ENCODE data around the gene OBP2B.
"Not testable (repeated sequence)": the region's sequence is repeated elsewhere in the genome, so short reads cannot be mapped to it uniquely, and the experiment has no call there.

Gene OBP2B

DNA sequence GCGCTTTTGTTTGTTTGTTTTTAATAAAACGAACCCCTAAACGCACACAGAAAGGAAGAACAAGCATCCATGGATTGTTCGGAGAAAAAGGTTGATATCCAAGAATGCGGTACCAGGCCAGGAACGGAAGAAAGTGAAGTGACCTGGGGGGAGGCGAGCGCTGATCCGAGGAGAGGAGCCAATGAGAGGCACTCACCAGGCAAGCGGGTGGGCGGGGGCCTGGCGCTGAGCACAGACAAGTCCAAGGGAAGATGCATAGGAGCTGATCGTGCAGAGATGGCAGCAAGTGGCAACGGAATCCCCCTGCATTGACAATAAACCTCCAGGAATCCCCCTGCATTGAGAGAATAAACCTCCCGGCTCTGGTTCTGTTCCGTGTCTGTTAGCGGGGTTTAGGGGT, 8.4 kb downstream of the OBP2B start:
- no peak for DNase-seq

- peak; percentile 10 to 16 for DNase-seq
These were observed 9.3 kb downstream of the OBP2B start for GRCh38 chr9:133199648-133200321.

GRCh38 chr9:133195029-133195428, 14.0 kb downstream of the OBP2B start:
- no peak for DNase-seq

DNA sequence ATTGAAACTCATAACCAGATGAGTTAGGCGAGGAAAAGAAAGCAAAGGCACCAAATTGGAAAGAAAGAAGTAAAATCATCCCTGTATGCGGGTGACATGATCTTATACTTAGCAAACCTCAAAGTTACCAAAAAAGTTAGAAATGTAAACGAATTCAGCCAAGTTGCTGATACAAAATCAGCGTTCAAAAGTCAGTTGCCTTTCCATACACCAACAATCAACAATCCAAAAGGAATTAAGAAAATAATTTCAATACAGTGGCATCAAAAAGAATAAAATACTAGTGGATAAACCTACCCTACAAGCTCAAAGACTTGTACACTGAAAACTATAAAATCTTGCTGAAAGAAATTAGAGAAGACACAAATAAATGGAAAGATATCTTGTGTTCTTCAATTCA, 14.5 kb downstream of the OBP2B start:
- no peak for DNase-seq

DNA sequence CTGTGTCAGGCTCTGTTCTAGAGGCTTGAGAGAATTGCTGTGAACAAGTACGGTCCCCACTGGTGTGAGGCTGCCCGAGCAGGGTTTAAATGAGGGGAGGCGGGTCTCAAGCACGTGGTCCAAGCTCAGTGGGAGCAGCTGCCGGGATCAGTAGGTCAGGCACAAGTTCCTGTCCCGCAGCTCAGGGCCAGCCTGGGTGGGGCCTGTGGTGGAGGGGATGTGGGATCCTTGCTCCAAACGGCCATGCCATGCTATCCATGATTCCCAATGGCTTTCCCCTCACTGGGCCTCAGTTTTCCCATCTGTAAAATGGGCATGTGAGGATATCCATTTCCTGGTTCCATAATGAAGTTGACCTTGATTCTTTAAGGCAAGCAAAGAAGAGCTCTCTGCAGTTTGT, 17.1 kb downstream of the OBP2B start:
- no peak for DNase-seq

DNA sequence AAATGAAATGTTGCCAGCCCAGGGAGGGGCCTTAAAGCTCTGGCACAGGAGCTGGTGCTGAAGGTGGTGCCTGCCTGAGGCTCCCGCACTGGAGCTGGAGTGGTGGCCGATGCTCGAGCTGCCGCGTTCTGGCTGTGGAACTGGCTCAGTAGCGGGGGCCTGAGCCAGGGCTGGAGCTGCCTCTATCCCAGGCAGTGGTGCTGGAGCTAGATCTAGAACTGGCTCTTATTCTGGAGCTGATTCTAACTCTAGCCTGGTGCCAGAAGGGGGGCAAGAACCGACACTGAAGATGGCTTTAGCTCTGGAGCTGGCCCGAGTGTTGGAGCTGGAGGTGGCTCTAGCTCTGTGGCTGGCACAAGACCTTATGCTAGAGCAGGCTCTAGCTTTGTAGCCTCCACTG, 19.2 kb downstream of the OBP2B start:
- no peak for DNase-seq

DNA sequence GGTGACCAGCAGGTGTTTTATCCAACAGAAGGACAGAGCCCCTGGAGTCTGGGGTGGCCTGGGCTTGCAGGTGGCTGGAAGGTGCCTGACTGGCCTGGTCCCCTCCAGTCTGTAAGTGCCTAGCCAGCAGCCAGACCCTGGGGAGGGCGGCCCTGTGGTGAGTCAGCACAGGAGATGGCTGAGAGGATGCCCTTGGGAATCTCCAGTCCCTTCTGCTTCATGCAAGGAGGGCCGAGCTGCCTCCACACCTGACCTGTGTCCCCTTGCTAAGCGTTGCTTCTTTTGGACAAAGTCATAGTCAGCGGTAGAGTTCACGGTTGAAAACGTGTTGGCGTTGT, 20.2 kb downstream of the OBP2B start:
- DNase-seq = no peak

- no peak for DNase-seq
These were observed 20.8 kb downstream of the OBP2B start for GRCh38 chr9:133188006-133188842.

DNA sequence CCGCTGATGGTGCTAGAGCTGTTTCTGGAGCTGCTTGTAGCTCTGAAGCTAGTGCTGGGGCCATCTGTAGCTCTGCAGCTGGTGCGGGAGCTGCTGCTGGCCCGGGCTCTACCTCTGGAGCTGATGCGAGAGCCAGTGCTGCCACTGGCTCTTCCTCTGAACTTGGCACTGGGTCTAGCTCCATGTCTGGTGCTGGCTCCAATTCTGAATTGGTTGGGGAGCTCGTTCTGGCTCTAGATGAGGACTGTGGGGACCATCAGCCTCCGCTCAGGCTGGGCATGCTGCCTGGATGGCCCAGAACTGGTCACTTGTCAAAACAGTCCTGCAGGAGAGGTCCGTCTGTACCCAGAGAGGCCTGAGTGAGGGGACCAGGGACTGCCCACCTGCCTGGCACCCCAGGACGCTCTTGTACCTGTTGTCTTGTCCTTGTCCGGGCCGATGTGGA, 21.5 kb downstream of the OBP2B start:
- DNase-seq = no peak

- DNase-seq = no peak
These were observed 22.3 kb downstream of the OBP2B start for GRCh38 chr9:133186736-133187135.

DNA sequence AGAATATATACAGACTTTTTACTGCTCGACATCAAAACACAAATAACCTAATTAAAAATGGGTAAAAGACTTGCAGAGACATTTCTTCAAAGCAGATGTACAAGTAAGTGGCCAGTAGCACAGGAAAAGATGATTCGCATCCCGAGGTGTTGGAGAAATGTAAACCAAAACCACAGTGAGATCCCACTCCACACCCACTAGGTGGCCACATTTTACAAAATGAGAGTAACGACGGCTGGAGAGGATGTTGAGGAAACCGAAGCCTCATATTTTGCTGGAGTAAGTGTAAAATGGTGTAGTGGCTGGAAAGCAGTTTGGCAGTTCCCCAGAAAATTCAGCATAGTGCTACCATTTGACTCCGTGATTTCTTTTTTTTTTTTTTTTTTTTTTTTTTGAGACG, 24.1 kb downstream of the OBP2B start:
- DNase-seq = peak; percentile 70 to 73

DNA sequence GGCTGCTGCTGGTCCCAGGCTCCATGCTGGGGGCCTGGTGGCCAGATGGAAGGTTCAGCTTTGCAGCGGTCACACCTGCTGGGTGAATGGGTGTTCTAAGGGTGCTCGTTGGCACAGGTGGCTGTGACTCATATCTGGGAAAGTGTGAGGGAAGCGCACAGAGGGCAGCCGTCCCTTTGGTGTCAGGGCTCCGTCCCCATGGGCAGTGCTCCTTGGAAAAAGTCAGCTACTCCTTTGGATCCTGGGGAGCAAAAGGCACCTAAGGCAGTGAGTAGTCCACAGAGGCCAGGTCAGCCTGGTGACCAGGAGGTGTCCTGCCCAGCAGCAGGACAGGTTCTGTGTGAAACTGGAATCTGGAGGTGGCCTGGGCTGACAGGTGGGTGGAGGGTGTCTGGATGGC, 26.9 kb downstream of the OBP2B start:
- DNase-seq = no peak

GRCh38 chr9:133181561-133181960, 27.5 kb downstream of the OBP2B start:
- peak; percentile 28 to 44 for DNase-seq

- no peak for DNase-seq
These were observed 28.1 kb downstream of the OBP2B start for GRCh38 chr9:133180953-133181352.

DNA sequence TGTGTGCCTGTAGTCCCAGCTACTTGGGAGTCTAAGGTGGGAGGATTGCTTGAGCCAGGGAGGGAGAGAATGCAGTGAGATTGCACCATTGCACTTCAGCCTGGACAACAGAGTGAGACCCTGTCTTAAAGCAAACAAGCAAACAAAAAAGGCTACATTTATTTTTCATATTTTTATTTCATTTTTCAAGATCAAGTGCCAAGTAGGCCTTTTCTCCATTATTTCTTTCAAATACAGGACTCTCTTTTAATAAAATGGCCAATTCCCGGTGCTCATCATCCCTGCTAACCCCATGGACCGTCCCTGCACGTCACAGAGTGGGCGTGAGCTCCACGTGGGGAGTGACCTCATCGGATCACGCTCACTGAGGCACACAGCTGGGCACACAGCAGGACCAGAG, 36.0 kb downstream of the OBP2B start:
- DNase-seq = no peak

- no peak for DNase-seq
These were observed 37.7 kb downstream of the OBP2B start for GRCh38 chr9:133171161-133171961.

DNA sequence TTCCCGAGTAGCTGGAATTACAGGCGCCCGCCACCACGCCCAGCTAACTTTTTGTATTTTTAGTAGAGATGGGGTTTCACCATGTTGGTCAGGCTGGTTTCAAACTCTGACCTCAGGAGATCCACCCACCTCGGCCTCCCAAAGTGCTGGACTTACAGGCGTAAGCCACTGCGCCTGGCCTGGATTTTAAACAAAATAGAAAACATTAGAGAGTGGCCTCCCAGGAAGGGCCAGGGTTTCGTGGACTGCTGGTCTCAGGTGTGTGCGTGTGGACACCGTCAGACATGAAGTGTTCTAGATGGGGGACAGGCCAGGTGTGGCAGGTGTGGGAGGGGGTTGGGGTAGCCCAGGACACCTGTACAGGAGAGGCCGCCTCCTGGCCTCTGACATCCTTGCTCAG, 38.3 kb downstream of the OBP2B start:
- no peak for DNase-seq

DNA sequence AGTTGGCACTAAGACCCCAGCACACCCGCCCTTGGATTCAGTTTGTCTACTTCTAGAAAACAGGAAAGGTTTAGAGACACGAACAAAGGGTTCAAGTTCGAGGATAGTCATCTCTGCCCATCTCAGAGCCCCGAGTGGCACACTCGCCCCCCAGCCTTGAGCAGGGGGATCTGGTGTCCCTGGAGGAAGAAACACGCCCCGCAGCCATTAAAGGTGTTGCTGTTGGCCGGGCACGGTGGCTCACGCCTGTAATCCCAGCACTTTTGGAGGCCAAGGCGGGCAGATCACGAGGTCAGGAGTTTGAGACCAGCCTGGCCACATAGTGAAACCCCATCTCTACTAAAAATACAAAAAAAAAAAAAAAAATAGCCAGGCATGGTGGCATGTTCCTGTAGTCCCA, 39.4 kb downstream of the OBP2B start:
- not testable (repeated sequence) for DNase-seq

DNA sequence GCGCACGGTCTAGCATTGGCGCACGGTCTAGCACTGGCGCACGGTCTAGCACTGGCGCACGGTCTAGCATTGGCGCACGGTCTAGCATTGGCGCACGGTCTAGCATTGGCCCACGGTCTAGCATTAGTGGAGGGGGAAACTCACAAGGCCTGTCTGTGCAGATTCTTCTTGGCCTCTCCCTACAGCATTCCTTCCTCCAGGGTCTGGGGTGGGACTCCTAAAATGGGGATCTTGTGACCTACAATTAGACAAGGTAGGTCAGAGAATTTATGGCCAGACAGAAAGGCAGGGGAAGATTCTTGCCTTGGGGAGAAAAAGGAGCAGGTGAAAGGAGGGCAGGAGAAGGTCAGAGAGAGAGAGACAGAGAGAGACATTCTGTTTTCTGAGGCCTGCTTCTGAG, 39.9 kb downstream of the OBP2B start:
- DNase-seq = no peak

GRCh38 chr9:133168432-133168831, 40.6 kb downstream of the OBP2B start:
- no peak for DNase-seq

DNA sequence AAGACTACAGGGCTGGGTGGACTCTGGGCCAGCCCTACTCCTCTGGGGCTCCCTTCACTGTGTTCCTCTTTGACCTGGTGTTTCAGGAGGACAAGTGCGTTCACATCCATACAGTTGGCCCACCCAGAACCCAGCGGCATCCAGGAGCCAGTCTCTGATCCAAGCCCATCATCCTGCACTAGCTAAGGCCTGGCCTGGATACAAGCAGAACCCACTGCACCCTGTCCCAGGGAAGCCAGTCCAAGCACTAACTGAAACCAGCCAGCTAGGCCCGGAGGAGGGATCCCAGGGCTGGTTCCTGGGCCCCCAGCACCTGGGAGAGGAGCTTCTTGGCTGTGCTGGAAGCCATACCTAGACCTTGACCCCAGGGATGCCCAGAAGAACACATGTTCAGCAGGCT, 41.3 kb downstream of the OBP2B start:
- DNase-seq = no peak

GRCh38 chr9:133167096-133167730, 41.8 kb downstream of the OBP2B start:
- DNase-seq = no peak

DNA sequence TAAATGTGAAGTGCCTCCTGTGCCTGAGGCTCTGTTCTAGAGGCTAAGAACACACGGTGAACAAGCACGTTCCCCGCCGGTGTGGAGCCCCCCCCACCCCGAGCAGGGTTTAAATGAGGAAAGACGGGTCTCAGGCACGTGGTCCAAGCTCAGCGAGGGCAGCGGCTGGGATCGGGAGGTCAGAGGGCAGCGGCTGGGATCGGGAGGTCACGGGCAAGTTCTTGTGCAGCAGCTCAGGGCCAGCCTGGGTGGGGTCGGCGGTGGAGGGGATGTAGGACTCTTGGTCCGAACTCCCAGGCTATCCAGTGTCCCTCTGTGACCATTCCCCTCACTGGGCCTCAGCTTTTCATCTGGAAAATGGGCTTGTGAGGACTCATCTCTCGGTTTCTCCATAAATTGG, 42.7 kb downstream of the OBP2B start:
- no peak for DNase-seq

DNA sequence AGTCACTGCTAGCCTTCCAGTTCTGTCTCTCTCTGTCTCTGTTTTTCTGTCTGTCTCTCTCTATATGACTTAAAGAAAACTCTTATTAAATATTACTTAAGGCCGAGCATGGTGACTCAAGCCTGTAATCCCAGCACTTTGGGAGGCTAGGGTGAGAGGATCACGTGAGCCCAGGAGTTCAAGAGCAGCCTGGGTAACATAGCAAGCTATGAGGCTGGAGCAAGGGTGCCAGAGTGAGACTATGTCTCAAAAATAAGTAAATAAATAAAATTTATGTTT, 43.7 kb downstream of the OBP2B start:
- DNase-seq = no peak

Measured in inflammatory macrophage treated with lipopolysaccharide for 1 hour (primary cell).